SK-N-SH (cell line): ENCODE measurements around the gene PRKCQ.

Source experiments
- ELF1 ChIP-seq: IDR thresholded peaks from 2 replicates; pipeline ENCODE4 v1.4.0; 2012
- EZH2phosphoT487 ChIP-seq: fragments of 200-600 bp; sonication (generic); IDR thresholded peaks from 2 replicates; pipeline ENCODE4 v1.6.1; 2017; ENCODE audit warnings: low read depth, mixed run types, mild to moderate bottlenecking, antibody characterized with exemption, moderate library complexity, borderline replicate concordance
- GABPA ChIP-seq: IDR thresholded peaks from 2 replicates; pipeline ENCODE4 v1.4.0; 2012; ENCODE audit warnings: low read depth, mild to moderate bottlenecking
- MXI1 ChIP-seq: IDR thresholded peaks from 2 replicates; pipeline ENCODE4 v1.6.1; 2012; ENCODE audit warnings: mild to moderate bottlenecking, low read depth, low read length, improper control_type of control experiment
- TAF1 ChIP-seq: IDR thresholded peaks from 2 replicates; pipeline ENCODE4 v1.6.1; 2012; ENCODE audit warnings: low read depth, mild to moderate bottlenecking, low read length, moderate library complexity, borderline replicate concordance
- TF ChIP-seq, protein P1 (sequence below): fragments of 200-600 bp; sonication (generic); IDR thresholded peaks from 2 replicates; pipeline ENCODE4 v1.6.1; 2017; ENCODE audit warnings: antibody characterized with exemption, mild to moderate bottlenecking, moderate library complexity
- TF ChIP-seq, protein P2 (sequence below): fragments of 150-350 bp; IDR thresholded peaks from 2 replicates; pipeline ENCODE4 v1.6.1; 2017; ENCODE audit warnings: antibody characterized with exemption, low read length, low read depth, borderline replicate concordance
- TF ChIP-seq, protein P3 (sequence below): fragments of 150-350 bp; IDR thresholded peaks from 2 replicates; pipeline ENCODE4 v1.6.1; 2016; ENCODE audit warnings: mild to moderate bottlenecking, low read depth, low read length
- TF ChIP-seq, protein P4 (sequence below): IDR thresholded peaks from 2 replicates; pipeline ENCODE4 v1.6.1; 2012; ENCODE audit warnings: mild to moderate bottlenecking, low read depth, low read length, moderate library complexity

DNA sequence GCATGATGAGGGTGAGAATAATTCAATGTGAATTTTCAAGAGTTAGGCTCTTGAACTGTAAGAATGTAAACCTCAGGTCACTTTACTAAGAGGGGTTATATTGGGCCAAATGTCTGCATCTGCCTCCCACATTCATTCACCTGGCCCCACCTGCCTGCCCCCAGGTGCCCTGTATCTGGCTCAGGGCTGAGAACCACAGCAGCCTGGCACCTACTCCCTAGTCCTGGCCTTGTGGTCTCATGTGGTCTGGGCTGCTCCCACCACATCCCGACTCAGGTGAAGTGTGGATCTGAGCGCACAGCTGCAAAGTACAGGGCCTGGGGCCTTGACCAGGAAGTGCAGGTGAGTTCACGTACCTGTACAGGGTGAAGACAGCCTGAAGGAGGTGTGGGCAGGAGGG lies 195.2 kb downstream of the PRKCQ start:
- TF ChIP-seq, protein P1, sequence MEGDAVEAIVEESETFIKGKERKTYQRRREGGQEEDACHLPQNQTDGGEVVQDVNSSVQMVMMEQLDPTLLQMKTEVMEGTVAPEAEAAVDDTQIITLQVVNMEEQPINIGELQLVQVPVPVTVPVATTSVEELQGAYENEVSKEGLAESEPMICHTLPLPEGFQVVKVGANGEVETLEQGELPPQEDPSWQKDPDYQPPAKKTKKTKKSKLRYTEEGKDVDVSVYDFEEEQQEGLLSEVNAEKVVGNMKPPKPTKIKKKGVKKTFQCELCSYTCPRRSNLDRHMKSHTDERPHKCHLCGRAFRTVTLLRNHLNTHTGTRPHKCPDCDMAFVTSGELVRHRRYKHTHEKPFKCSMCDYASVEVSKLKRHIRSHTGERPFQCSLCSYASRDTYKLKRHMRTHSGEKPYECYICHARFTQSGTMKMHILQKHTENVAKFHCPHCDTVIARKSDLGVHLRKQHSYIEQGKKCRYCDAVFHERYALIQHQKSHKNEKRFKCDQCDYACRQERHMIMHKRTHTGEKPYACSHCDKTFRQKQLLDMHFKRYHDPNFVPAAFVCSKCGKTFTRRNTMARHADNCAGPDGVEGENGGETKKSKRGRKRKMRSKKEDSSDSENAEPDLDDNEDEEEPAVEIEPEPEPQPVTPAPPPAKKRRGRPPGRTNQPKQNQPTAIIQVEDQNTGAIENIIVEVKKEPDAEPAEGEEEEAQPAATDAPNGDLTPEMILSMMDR = no peak
- TF ChIP-seq, protein P2, sequence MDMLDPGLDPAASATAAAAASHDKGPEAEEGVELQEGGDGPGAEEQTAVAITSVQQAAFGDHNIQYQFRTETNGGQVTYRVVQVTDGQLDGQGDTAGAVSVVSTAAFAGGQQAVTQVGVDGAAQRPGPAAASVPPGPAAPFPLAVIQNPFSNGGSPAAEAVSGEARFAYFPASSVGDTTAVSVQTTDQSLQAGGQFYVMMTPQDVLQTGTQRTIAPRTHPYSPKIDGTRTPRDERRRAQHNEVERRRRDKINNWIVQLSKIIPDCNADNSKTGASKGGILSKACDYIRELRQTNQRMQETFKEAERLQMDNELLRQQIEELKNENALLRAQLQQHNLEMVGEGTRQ = no peak
- TF ChIP-seq GABPA (no peak), EZH2phosphoT487 (no peak), MXI1 (no peak), TAF1 (no peak), ELF1 (no peak)
- TF ChIP-seq, protein P3, sequence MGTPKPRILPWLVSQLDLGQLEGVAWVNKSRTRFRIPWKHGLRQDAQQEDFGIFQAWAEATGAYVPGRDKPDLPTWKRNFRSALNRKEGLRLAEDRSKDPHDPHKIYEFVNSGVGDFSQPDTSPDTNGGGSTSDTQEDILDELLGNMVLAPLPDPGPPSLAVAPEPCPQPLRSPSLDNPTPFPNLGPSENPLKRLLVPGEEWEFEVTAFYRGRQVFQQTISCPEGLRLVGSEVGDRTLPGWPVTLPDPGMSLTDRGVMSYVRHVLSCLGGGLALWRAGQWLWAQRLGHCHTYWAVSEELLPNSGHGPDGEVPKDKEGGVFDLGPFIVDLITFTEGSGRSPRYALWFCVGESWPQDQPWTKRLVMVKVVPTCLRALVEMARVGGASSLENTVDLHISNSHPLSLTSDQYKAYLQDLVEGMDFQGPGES = no peak
- TF ChIP-seq, protein P4, sequence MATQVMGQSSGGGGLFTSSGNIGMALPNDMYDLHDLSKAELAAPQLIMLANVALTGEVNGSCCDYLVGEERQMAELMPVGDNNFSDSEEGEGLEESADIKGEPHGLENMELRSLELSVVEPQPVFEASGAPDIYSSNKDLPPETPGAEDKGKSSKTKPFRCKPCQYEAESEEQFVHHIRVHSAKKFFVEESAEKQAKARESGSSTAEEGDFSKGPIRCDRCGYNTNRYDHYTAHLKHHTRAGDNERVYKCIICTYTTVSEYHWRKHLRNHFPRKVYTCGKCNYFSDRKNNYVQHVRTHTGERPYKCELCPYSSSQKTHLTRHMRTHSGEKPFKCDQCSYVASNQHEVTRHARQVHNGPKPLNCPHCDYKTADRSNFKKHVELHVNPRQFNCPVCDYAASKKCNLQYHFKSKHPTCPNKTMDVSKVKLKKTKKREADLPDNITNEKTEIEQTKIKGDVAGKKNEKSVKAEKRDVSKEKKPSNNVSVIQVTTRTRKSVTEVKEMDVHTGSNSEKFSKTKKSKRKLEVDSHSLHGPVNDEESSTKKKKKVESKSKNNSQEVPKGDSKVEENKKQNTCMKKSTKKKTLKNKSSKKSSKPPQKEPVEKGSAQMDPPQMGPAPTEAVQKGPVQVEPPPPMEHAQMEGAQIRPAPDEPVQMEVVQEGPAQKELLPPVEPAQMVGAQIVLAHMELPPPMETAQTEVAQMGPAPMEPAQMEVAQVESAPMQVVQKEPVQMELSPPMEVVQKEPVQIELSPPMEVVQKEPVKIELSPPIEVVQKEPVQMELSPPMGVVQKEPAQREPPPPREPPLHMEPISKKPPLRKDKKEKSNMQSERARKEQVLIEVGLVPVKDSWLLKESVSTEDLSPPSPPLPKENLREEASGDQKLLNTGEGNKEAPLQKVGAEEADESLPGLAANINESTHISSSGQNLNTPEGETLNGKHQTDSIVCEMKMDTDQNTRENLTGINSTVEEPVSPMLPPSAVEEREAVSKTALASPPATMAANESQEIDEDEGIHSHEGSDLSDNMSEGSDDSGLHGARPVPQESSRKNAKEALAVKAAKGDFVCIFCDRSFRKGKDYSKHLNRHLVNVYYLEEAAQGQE = no peak
